ENCODE results near the gene RMC1.

The RMC1 gene

GRCh38 chr18:23526501-23527063 lies 23.3 kb downstream of the RMC1 start:
- in situ Hi-C loops (cut with MboI; ENCODE audit: low pct_unique_long_range_greater_than_20kb, low sequenced_read_pairs), result no loop called here
- no peak for DNase-seq

- in situ Hi-C loops (cut with MboI; ENCODE audit: low pct_unique_long_range_greater_than_20kb, low sequenced_read_pairs), result no loop called here
- peak; percentile 32 for DNase-seq
Observed at GRCh38 chr18:23528580-23529472, 25.5 kb downstream of the RMC1 start.

GRCh38 chr18:23529604-23530003 lies 26.3 kb downstream of the RMC1 start:
- in situ Hi-C loops (cut with MboI; ENCODE audit: low pct_unique_long_range_greater_than_20kb, low sequenced_read_pairs), result no loop called here
- DNase-seq, result no peak

- in situ Hi-C loops (cut with MboI; ENCODE audit: low pct_unique_long_range_greater_than_20kb, low sequenced_read_pairs), result no loop called here
Observed at GRCh38 chr18:23530195-23530594, 26.9 kb downstream of the RMC1 start.

GRCh38 chr18:23531912-23532311 lies 28.6 kb downstream of the RMC1 start:
- DNase-seq, result no peak
- in situ Hi-C loops (cut with MboI; ENCODE audit: low pct_unique_long_range_greater_than_20kb, low sequenced_read_pairs), result no loop called here

More at GRCh38 chr18:23530195-23530594, 26.9 kb downstream of the RMC1 start:
- DNase-seq, result no peak

GRCh38 chr18:23532848-23533247 lies 29.5 kb downstream of the RMC1 start:
- in situ Hi-C loops (cut with MboI; ENCODE audit: low pct_unique_long_range_greater_than_20kb, low sequenced_read_pairs), result no loop called here
- DNase-seq, result no peak

- in situ Hi-C loops (cut with MboI; ENCODE audit: low pct_unique_long_range_greater_than_20kb, low sequenced_read_pairs), result no loop called here
- DNase-seq, result no peak
Observed at GRCh38 chr18:23534276-23534675, 31.0 kb downstream of the RMC1 start.

GRCh38 chr18:23536204-23536603 lies 32.9 kb downstream of the RMC1 start:
- in situ Hi-C loops (cut with MboI; ENCODE audit: low pct_unique_long_range_greater_than_20kb, low sequenced_read_pairs), result no loop called here
- no peak for DNase-seq

GRCh38 chr18:23537274-23537673 lies 34.0 kb downstream of the RMC1 start:
- in situ Hi-C loops (cut with MboI; ENCODE audit: low pct_unique_long_range_greater_than_20kb, low sequenced_read_pairs), result no loop called here

GRCh38 chr18:23538001-23538400 lies 34.7 kb downstream of the RMC1 start:
- DNase-seq, result no peak
- in situ Hi-C loops (cut with MboI; ENCODE audit: low pct_unique_long_range_greater_than_20kb, low sequenced_read_pairs), result no loop called here

More at GRCh38 chr18:23537274-23537673, 34.0 kb downstream of the RMC1 start:
- DNase-seq, result no peak

GRCh38 chr18:23538870-23539269 lies 35.6 kb downstream of the RMC1 start:
- in situ Hi-C loops (cut with MboI; ENCODE audit: low pct_unique_long_range_greater_than_20kb, low sequenced_read_pairs), result no loop called here
- no peak for DNase-seq

GRCh38 chr18:23539296-23539695 lies 36.0 kb downstream of the RMC1 start:
- no peak for DNase-seq
- in situ Hi-C loops (cut with MboI; ENCODE audit: low pct_unique_long_range_greater_than_20kb, low sequenced_read_pairs), result no loop called here

GRCh38 chr18:23539911-23540525 lies 36.7 kb downstream of the RMC1 start:
- DNase-seq, result no peak
- in situ Hi-C loops (cut with MboI; ENCODE audit: low pct_unique_long_range_greater_than_20kb, low sequenced_read_pairs), result no loop called here

- in situ Hi-C loops (cut with MboI; ENCODE audit: low pct_unique_long_range_greater_than_20kb, low sequenced_read_pairs), result no loop called here
- DNase-seq, result peak; percentile 87
Observed at GRCh38 chr18:23540867-23541266, 37.6 kb downstream of the RMC1 start.

GRCh38 chr18:23541349-23542093 lies 38.2 kb downstream of the RMC1 start:
- no peak for DNase-seq
- in situ Hi-C loops (cut with MboI; ENCODE audit: low pct_unique_long_range_greater_than_20kb, low sequenced_read_pairs), result no loop called here

- DNase-seq, result no peak
- in situ Hi-C loops (cut with MboI; ENCODE audit: low pct_unique_long_range_greater_than_20kb, low sequenced_read_pairs), result no loop called here
Observed at GRCh38 chr18:23542461-23542860, 39.1 kb downstream of the RMC1 start.

GRCh38 chr18:23545247-23545789 lies 42.0 kb downstream of the RMC1 start:
- in situ Hi-C loops (cut with MboI; ENCODE audit: low pct_unique_long_range_greater_than_20kb, low sequenced_read_pairs), result no loop called here

GRCh38 chr18:23547306-23547705 lies 44.0 kb downstream of the RMC1 start:
- in situ Hi-C loops (cut with MboI; ENCODE audit: low pct_unique_long_range_greater_than_20kb, low sequenced_read_pairs), result no loop called here
- no peak for DNase-seq

More at GRCh38 chr18:23545247-23545789, 42.0 kb downstream of the RMC1 start:
- no peak for DNase-seq

- in situ Hi-C loops (cut with MboI; ENCODE audit: low pct_unique_long_range_greater_than_20kb, low sequenced_read_pairs), result no loop called here
- no peak for DNase-seq
Observed at GRCh38 chr18:23547846-23548245, 44.5 kb downstream of the RMC1 start.
